Motor neuron (in vitro differentiated cells): Measurements from ENCODE around the gene TDRD7. TPM values are rescaled to one million over a fixed set of nuclear protein-coding genes. Genes with fewer than 3 reads are reported as not detected.

Experiments used
- ATAC-seq, 8 experiments: fragments of 200-7000 bp; cut with Tn5 transposase; replicated peaks in 6 of 8; 2 replicates each; pipeline ENCODE4 v1.8.0; 2021; ENCODE audit warnings: mild to moderate bottlenecking in 8 of 8, moderate library complexity in 8 of 8
- H3K27ac ChIP-seq, 2 donors: fragments of 250-450 bp; sonication (Bioruptor Pico); 2 replicates each; pipeline ENCODE4 v1.9.0; 2021; ENCODE audit warnings: antibody characterized with exemption in 2 of 2, mild to moderate bottlenecking in 2 of 2, moderate library complexity in 1 of 2
- H3K4me1 ChIP-seq, 2 donors: fragments of 250-450 bp; sonication (Bioruptor Pico); replicated peaks in 1 of 2; 2 replicates each; pipeline ENCODE4 v1.6.1; 2021; ENCODE audit warnings: antibody characterized with exemption in 2 of 2, mild to moderate bottlenecking in 2 of 2, moderate library complexity in 1 of 2
- H3K4me3 ChIP-seq, 5 donors: fragments of 250-450 bp; sonication (Bioruptor Pico); 2 replicates each; pipeline ENCODE4 v1.9.0; 2021; ENCODE audit warnings: antibody characterized with exemption in 5 of 5, mild to moderate bottlenecking in 5 of 5, moderate library complexity in 4 of 5
- WGBS, 10 experiments: fragments of 450-650 bp; shearing (Covaris generic); methylation state at CpG; one replicate each; pipeline ENCODE4 v1.0.0; 2022; 5-methylcytosine and 5-hydroxymethylcytosine counted together
- in situ Hi-C, 9 experiments: fragments of 400-800 bp; cut with MboI; loops; one replicate each; pipeline ENCODE4 v1.15.0; 2021; ENCODE audit warnings: low sequenced_read_pairs in 9 of 9, low pct_unique_long_range_greater_than_20kb in 2 of 9; ENCODE audit not compliant: unreplicated experiment in 9 of 9
- total RNA-seq, 8 experiments: library from RNA; unstranded; fragments of 300-600 nt; gene quantifications; 2 replicates each; pipeline versions ENCODE4 v1.2.3 to v1.2.4, GENCODE V29; 2022

The TDRD7 gene
- total RNA-seq, 8 experiments from 2014 or later: 2.0 to 55.6 (median 4.3) TPM

- peak in 1 of 8 experiments; percentile 27 for ATAC-seq
- H3K4me1 ChIP-seq: no peaks in the 10 kb centered on the region
- WGBS, 10 experiments: 20 to 67% (median 50%) methylated on average over 1 to 2 of the region's 2 CpGs; no CpG with 5 or more reads in 5 of the 10 experiments
- H3K27ac ChIP-seq: no peak overlapping the region
- in situ Hi-C loops: loop anchor here in 6 of 9 experiments (10.0 to 25.0 kb wide), 3 partner anchors 117 to 142 kb away; no protein-coding TSS in a partner anchor
- no peak overlapping the region for H3K4me3 ChIP-seq
Observed at GRCh38 chr9:97470076-97470475, 58.2 kb downstream of the TDRD7 start.

- in situ Hi-C loops: loop anchor here in 6 of 9 experiments (10.0 to 25.0 kb wide), 3 partner anchors 114 to 139 kb away; no protein-coding TSS in a partner anchor
- ATAC-seq: peak in 1 of 8 experiments; percentile 52
- WGBS, 10 experiments: 31 to 79% (median 67%) methylated on average over 1 to 3 of the region's 3 CpGs; no CpG with 5 or more reads in 1 of the 10 experiments
- no peaks in the 10 kb centered on the region for H3K4me1 ChIP-seq
- H3K4me3 ChIP-seq: no peak overlapping the region
- H3K27ac ChIP-seq: no peak overlapping the region
Observed at GRCh38 chr9:97473717-97474116, 61.8 kb downstream of the TDRD7 start.

- WGBS, 10 experiments: 80 to 94% (median 89%) methylated on average over 1 to 5 of the region's 5 CpGs; no CpG with 5 or more reads in 2 of the 10 experiments
Observed at GRCh38 chr9:97474372-97474925, 62.6 kb downstream of the TDRD7 start.

GRCh38 chr9:97475059-97475458 is 63.2 kb downstream of the TDRD7 start:
- ATAC-seq: peak; percentile 77 to 99 (median 91)

More at GRCh38 chr9:97474372-97474925, 62.6 kb downstream of the TDRD7 start:
- H3K27ac ChIP-seq: no peak overlapping the region
- no peak overlapping the region for H3K4me3 ChIP-seq
- H3K4me1 ChIP-seq: no peaks in the 10 kb centered on the region
- in situ Hi-C loops: loop anchor here in 6 of 9 experiments (10.0 to 25.0 kb wide), 3 partner anchors 113 to 138 kb away; no protein-coding TSS in a partner anchor
- peak in 2 of 8 experiments; percentile 7 to 15 for ATAC-seq

GRCh38 chr9:97478301-97478981 is 66.5 kb downstream of the TDRD7 start:
- in situ Hi-C loops: loop anchor here in 1 of 9 experiments (10.0 kb wide), 1 partner anchor 126 kb away; no protein-coding TSS in a partner anchor
- WGBS, 10 experiments: 54 to 100% (median 92%) methylated on average over 1 to 3 of the region's 3 CpGs
- H3K27ac ChIP-seq: no peak overlapping the region
- ATAC-seq: peak in 2 of 8 experiments; percentile 25 to 55
- H3K4me1 ChIP-seq: no peaks in the 10 kb centered on the region
- H3K4me3 ChIP-seq: no peak overlapping the region

More at GRCh38 chr9:97475059-97475458, 63.2 kb downstream of the TDRD7 start:
- Histone ChIP-seq H3K4me1 (no peaks in the 10 kb centered on the region), H3K4me3 (no peak overlapping the region), H3K27ac (no peak overlapping the region)
- 29 to 100% (median 50%) methylated on average over 1 to 2 of the region's 2 CpGs; no CpG with 5 or more reads in 3 of the 10 experiments for WGBS, 10 experiments
- in situ Hi-C loops: loop anchor here in 1 of 9 experiments (10.0 kb wide), 1 partner anchor 130 kb away; no protein-coding TSS in a partner anchor

GRCh38 chr9:97479496-97480159 is 67.7 kb downstream of the TDRD7 start:
- no peaks in the 10 kb centered on the region for H3K4me1 ChIP-seq
- in situ Hi-C loops: loop anchor here in 1 of 9 experiments (10.0 kb wide), 1 partner anchor 125 kb away; no protein-coding TSS in a partner anchor
- WGBS, 10 experiments: 27 to 100% (median 56%) methylated on average over 1 to 4 of the region's 5 CpGs; no CpG with 5 or more reads in 5 of the 10 experiments
- no peak overlapping the region for H3K4me3 ChIP-seq
- H3K27ac ChIP-seq: no peak overlapping the region
- ATAC-seq: no peak

GRCh38 chr9:97480174-97480573 is 68.3 kb downstream of the TDRD7 start:
- Histone ChIP-seq H3K27ac (no peak overlapping the region), H3K4me1 (no peaks in the 10 kb centered on the region), H3K4me3 (no peak overlapping the region)
- WGBS, 10 experiments: 14 to 80% (median 23%) methylated on average over 1 of the region's 1 CpG; no CpG with 5 or more reads in 4 of the 10 experiments
- ATAC-seq: no peak
- in situ Hi-C loops: no loop called here

- ATAC-seq: peak in 1 of 8 experiments; percentile 34
- no peaks in the 10 kb centered on the region for H3K4me1 ChIP-seq
Observed at GRCh38 chr9:97480749-97481148, 68.9 kb downstream of the TDRD7 start.

GRCh38 chr9:97484134-97484533 is 72.2 kb downstream of the TDRD7 start:
- Histone ChIP-seq H3K27ac (no peak overlapping the region), H3K4me1 (no peaks in the 10 kb centered on the region), H3K4me3 (no peak overlapping the region)
- in situ Hi-C loops: no loop called here
- no peak for ATAC-seq
- 89 to 100% (median 100%) methylated on average over 1 of the region's 1 CpG; no CpG with 5 or more reads in 4 of the 10 experiments for WGBS, 10 experiments

More at GRCh38 chr9:97480749-97481148, 68.9 kb downstream of the TDRD7 start:
- Histone ChIP-seq H3K27ac (no peak overlapping the region), H3K4me3 (no peak overlapping the region)
- in situ Hi-C loops: no loop called here
- 50 to 83% (median 69%) methylated on average over 1 of the region's 1 CpG; no CpG with 5 or more reads in 6 of the 10 experiments for WGBS, 10 experiments

- Histone ChIP-seq H3K4me1 (no peaks in the 10 kb centered on the region), H3K4me3 (no peak overlapping the region), H3K27ac (no peak overlapping the region)
- WGBS, 10 experiments: 44 to 100% (median 77%) methylated on average over 1 to 2 of the region's 2 CpGs; no CpG with 5 or more reads in 2 of the 10 experiments
- in situ Hi-C loops: no loop called here
- ATAC-seq: no peak
Observed at GRCh38 chr9:97487107-97487506, 75.2 kb downstream of the TDRD7 start.

- Histone ChIP-seq H3K4me1 (no peaks in the 10 kb centered on the region), H3K27ac (no peak overlapping the region), H3K4me3 (no peak overlapping the region)
- in situ Hi-C loops: no loop called here
- no peak for ATAC-seq
- WGBS, 10 experiments: 43 to 71% (median 60%) methylated on average over 1 of the region's 1 CpG; no CpG with 5 or more reads in 7 of the 10 experiments
Observed at GRCh38 chr9:97487861-97488260, 76.0 kb downstream of the TDRD7 start.

GRCh38 chr9:97491216-97491999 is 79.5 kb downstream of the TDRD7 start:
- WGBS, 10 experiments: 56 to 100% (median 100%) methylated on average over 1 of the region's 1 CpG; no CpG with 5 or more reads in 2 of the 10 experiments
- H3K27ac ChIP-seq: no peak overlapping the region
- ATAC-seq: no peak

More at GRCh38 chr9:97491216-97491999, 79.5 kb downstream of the TDRD7 start:
- Histone ChIP-seq H3K4me3 (no peak overlapping the region), H3K4me1 (no peaks in the 10 kb centered on the region)
- in situ Hi-C loops: no loop called here
